Upper lobe of left lung (tissue), 6 donors: ENCODE data around the gene CALN1. TPM values are rescaled to one million over a fixed set of nuclear protein-coding genes. Genes with fewer than 3 reads are reported as not detected.

Experiments used
- ATAC-seq, 2 donors: fragments of 200-7000 bp; cut with Tn5 transposase; one replicate each; pipeline ENCODE4 v1.9.1; 2022; ENCODE audit warnings: mild to moderate bottlenecking in 2 of 2, moderate library complexity in 2 of 2; ENCODE audit not compliant: low FRiP score in 2 of 2
- DNase-seq, 2 donors: peaks; one replicate each; pipeline ENCODE4 v3.0.0-alpha.2; 2019 to 2020
- H3K27ac ChIP-seq, 4 donors: fragments of 200-600 bp; sonication (generic); one replicate each; pipeline ENCODE4 v1.5.1; 2016 to 2019
- H3K27me3 ChIP-seq, 4 donors: fragments of 200-600 bp; sonication (generic); one replicate each; pipeline ENCODE4 v1.5.1; 2017 to 2019
- H3K36me3 ChIP-seq, 4 donors: fragments of 200-600 bp; sonication (generic); one replicate each; pipeline ENCODE4 v1.5.1; 2016 to 2019
- H3K4me1 ChIP-seq, 4 donors: fragments of 200-600 bp; sonication (generic); one replicate each; pipeline ENCODE4 v1.5.1; 2018 to 2019
- H3K4me3 ChIP-seq, 4 donors: fragments of 200-600 bp; sonication (generic); one replicate each; pipeline ENCODE4 v1.5.1; 2017 to 2019; ENCODE audit warnings: mild to moderate bottlenecking in 2 of 4, moderate library complexity in 1 of 4
- H3K9me3 ChIP-seq, 4 donors: fragments of 200-600 bp; sonication (generic); one replicate each; pipeline ENCODE4 v1.5.1; 2018 to 2019
- EP300 ChIP-seq, 4 donors: sonication (generic); formaldehyde crosslinking; IDR thresholded peaks; one replicate each; pipeline ENCODE4 v1.5.1; 2017; ENCODE audit warnings: antibody characterized with exemption in 4 of 4, control low read depth in 2 of 4
- POLR2A ChIP-seq, 4 donors: fragments of 450-650 bp; IDR thresholded peaks; one replicate each; pipeline ENCODE4 v1.5.1; 2016 to 2017; ENCODE audit warnings: antibody characterized with exemption in 4 of 4, mild to moderate bottlenecking in 2 of 4
- POLR2AphosphoS5 ChIP-seq, 2 donors: sonication (generic); formaldehyde crosslinking; IDR thresholded peaks; one replicate each; pipeline ENCODE4 v1.5.1; 2017; ENCODE audit warnings: antibody characterized with exemption in 2 of 2
- WGBS, 2 donors: methylation state at CpG; one replicate each; pipeline ENCODE4 v1.1.5; 2017 to 2018; 5-methylcytosine and 5-hydroxymethylcytosine counted together
- total RNA-seq, 6 donors: library from RNA; depleted of rRNA in 4 of 6; stranded (reverse); fragments of >200 nt in 4 of 6; gene quantifications; one replicate each; pipeline versions ENCODE4 v1.1.0 to v1.2.1, GENCODE V29; 2016 to 2021
- TF ChIP-seq, protein P1 (sequence below), 6 experiments: fragments of 450-650 bp in 4 of 6; fragments of 200-600 bp in 2 of 6; sonication (generic) in 2 of 6; IDR thresholded peaks; one replicate each; pipeline ENCODE4 v1.5.1; 2016 to 2019; ENCODE audit warnings: antibody characterized with exemption in 6 of 6
- donor health status: DM: no; HTN: no; CAD: no; lungs with moderate emphysema.
- donor health status: DM: no; HTN: yes; CAD: no; lungs with severe emphysema.

Gene CALN1
- total RNA-seq, 6 donors from 2014 or later: 0.24 to 0.46 TPM; not detected in 4

GRCh38 chr7:72123913-72124312 lies 288.2 kb downstream of the CALN1 start:
- H3K9me3 ChIP-seq: no peaks in the 10 kb centered on the region
- H3K4me3 ChIP-seq: no peak overlapping the region
- H3K27ac ChIP-seq: no peak overlapping the region
- no peaks in the 10 kb centered on the region for H3K4me1 ChIP-seq
- H3K27me3 ChIP-seq: no peaks in the 10 kb centered on the region
- DNase-seq (no peak), ATAC-seq (no peak)
- TF ChIP-seq EP300 (IDR thresholded peaks at IDR 0.05) (no peak), POLR2A (IDR thresholded peaks at IDR 0.05) (no peak), POLR2AphosphoS5 (IDR thresholded peaks at IDR 0.05) (no peak)
- TF ChIP-seq, protein P1, sequence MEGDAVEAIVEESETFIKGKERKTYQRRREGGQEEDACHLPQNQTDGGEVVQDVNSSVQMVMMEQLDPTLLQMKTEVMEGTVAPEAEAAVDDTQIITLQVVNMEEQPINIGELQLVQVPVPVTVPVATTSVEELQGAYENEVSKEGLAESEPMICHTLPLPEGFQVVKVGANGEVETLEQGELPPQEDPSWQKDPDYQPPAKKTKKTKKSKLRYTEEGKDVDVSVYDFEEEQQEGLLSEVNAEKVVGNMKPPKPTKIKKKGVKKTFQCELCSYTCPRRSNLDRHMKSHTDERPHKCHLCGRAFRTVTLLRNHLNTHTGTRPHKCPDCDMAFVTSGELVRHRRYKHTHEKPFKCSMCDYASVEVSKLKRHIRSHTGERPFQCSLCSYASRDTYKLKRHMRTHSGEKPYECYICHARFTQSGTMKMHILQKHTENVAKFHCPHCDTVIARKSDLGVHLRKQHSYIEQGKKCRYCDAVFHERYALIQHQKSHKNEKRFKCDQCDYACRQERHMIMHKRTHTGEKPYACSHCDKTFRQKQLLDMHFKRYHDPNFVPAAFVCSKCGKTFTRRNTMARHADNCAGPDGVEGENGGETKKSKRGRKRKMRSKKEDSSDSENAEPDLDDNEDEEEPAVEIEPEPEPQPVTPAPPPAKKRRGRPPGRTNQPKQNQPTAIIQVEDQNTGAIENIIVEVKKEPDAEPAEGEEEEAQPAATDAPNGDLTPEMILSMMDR (IDR thresholded peaks at IDR 0.05): no peak
- 72 to 81% methylated on average over 5 of the region's 5 CpGs for WGBS, 2 donors
- no peaks in the 10 kb centered on the region for H3K36me3 ChIP-seq

DNA sequence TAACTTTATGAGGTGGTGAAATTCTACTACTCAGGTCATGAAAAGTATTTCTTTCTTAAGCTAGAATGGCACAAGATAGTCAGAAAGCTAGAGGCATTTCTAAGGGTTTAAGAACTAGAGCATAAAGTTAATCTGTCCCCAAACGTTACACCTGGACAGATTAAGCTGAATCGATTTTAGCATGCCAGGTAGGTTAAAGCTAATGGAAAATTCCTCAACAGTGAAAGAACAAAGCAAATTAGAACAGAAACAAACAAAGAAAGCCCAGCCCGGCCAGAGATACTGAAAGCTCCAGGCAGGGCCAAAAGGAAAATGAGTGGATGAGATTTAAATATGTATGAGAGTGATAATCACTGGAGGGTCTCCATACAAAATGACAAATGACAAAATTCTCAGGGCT lies 293.8 kb downstream of the CALN1 start:
- 71 to 79% methylated on average over 3 of the region's 3 CpGs for WGBS, 2 donors
- no peaks in the 10 kb centered on the region for H3K36me3 ChIP-seq
- no peak for DNase-seq
- H3K27me3 ChIP-seq: no peaks in the 10 kb centered on the region
- TF ChIP-seq EP300 (IDR thresholded peaks at IDR 0.05): no peak
- TF ChIP-seq, protein P1 (IDR thresholded peaks at IDR 0.05): no peak
- no peak for TF ChIP-seq POLR2A (IDR thresholded peaks at IDR 0.05)
- TF ChIP-seq POLR2AphosphoS5 (IDR thresholded peaks at IDR 0.05): no peak
- no peak overlapping the region for H3K4me3 ChIP-seq
- ATAC-seq: no peak
- no peaks in the 10 kb centered on the region for H3K9me3 ChIP-seq
- no peak overlapping the region for H3K27ac ChIP-seq
- H3K4me1 ChIP-seq: no peaks in the 10 kb centered on the region

GRCh38 chr7:72114129-72114528 lies 298.0 kb downstream of the CALN1 start:
- Histone ChIP-seq H3K36me3 (no peaks in the 10 kb centered on the region), H3K4me1 (no peaks in the 10 kb centered on the region), H3K27me3 (no peaks in the 10 kb centered on the region), H3K9me3 (no peaks in the 10 kb centered on the region), H3K4me3 (no peak overlapping the region), H3K27ac (no peak overlapping the region)
- TF ChIP-seq POLR2AphosphoS5 (IDR thresholded peaks at IDR 0.05): no peak
- DNase-seq (no peak), ATAC-seq (no peak)
- 72 to 85% methylated on average over 2 of the region's 2 CpGs for WGBS, 2 donors

DNA sequence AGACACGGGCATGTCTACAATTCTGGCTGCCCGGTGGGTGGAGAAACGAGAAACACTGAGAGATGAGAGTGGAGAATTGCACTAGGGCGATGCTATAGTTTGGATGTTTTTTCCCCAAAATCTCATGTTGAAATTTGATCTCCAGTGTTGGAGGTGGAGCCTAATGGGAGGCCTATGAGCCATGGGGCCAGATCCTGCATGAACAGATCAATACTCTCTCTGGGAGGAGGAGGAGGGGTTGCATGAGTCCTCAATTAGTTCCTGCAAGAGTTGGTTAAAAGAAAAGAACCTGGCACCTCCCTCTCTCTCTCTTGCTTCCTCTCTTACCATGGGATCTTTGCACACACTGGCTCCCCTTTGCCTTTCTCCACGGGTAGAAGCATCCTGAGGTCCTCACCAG lies 299.1 kb downstream of the CALN1 start:
- H3K9me3 ChIP-seq: peaks cover 0 to 7% (median under 1%) of the 10 kb centered on the region in 4 donors
- no peak overlapping the region for H3K4me3 ChIP-seq
- no peaks in the 10 kb centered on the region for H3K36me3 ChIP-seq
- ATAC-seq (no peak), DNase-seq (no peak)
- H3K27ac ChIP-seq: no peak overlapping the region
- H3K27me3 ChIP-seq: no peaks in the 10 kb centered on the region
- WGBS, 2 donors: 62 to 67% methylated on average over 5 of the region's 5 CpGs
- TF ChIP-seq, protein P1 (IDR thresholded peaks at IDR 0.05): no peak
- no peak for TF ChIP-seq POLR2A (IDR thresholded peaks at IDR 0.05)
- no peak for TF ChIP-seq EP300 (IDR thresholded peaks at IDR 0.05)
- no peak for TF ChIP-seq POLR2AphosphoS5 (IDR thresholded peaks at IDR 0.05)
- H3K4me1 ChIP-seq: no peaks in the 10 kb centered on the region

DNA sequence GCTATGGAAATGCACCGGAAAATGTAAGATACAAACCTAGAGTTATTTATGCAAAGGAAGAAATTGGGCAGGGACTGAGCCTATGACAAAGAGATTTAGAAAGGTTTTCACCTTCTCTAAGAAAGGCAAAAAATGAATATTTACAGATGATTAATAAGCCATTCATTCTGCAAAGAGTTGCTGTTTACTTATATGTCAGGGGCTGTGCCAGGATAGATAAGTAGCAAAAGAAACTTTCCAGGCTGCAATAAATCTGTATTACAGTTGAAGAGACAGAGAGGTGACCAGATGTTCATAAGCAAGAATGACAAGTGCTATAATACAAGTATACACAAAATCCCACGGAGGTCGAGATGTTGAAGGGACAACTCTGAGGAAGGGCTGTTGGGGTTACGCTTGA lies 299.6 kb downstream of the CALN1 start:
- Histone ChIP-seq H3K4me1 (no peaks in the 10 kb centered on the region), H3K27ac (no peak overlapping the region), H3K9me3 (peaks cover 0 to 11% (median 5%) of the 10 kb centered on the region in 4 donors), H3K36me3 (no peaks in the 10 kb centered on the region), H3K27me3 (no peaks in the 10 kb centered on the region), H3K4me3 (no peak overlapping the region)
- TF ChIP-seq EP300 (IDR thresholded peaks at IDR 0.05): no peak
- no peak for TF ChIP-seq POLR2A (IDR thresholded peaks at IDR 0.05)
- no peak for TF ChIP-seq POLR2AphosphoS5 (IDR thresholded peaks at IDR 0.05)
- TF ChIP-seq, protein P1 (IDR thresholded peaks at IDR 0.05): no peak
- DNase-seq (no peak), ATAC-seq (no peak)
- 58 to 71% methylated on average over 4 of the region's 4 CpGs for whole genome bisulfite sequencing, 2 donors
